GM12878 (cell line): ENCODE results near the gene TTC39B. TPM values are rescaled to one million over a fixed set of nuclear protein-coding genes. Genes with fewer than 3 reads are reported as not detected.

Source experiments
- ATAC-seq: fragments of 200-7000 bp; cut with Tn5 transposase; 3 replicates; pipeline ENCODE4 v1.9.1; 2020; ENCODE audit warnings: mild to moderate bottlenecking, moderate library complexity
- BruUV-seq: library from RNA; stranded (reverse); fragments of 400-500 nt; replicated peaks from 2 replicates; lab custom pipeline; 2021; lab: Mats Ljungman, UMichigan
- CTCF ChIA-PET: fragments of 300-600 bp; sonication (Branson Sonifier 250); formaldehyde crosslinking; extraction: SDS; loops from one replicate; lab custom pipeline; 2021; ENCODE audit warnings: inconsistent platforms; lab: Yijun Ruan, JAX
- POLR2A ChIA-PET: fragments of 350-600 bp; formaldehyde crosslinking; extraction: SDS; loops from one replicate; lab custom pipeline; 2021; ENCODE audit warnings: inconsistent platforms; lab: Charles Lee
- RAD21 ChIA-PET: fragments of 300-600 bp; sonication (Branson Sonifier 250); formaldehyde crosslinking; loops from one replicate; lab custom pipeline; 2023; ENCODE audit warnings: antibody characterized with exemption; ENCODE audit not compliant: unreplicated experiment; lab: Charles Lee
- SMC1A ChIA-PET: fragments of 300-600 bp; sonication (Branson Sonifier 250); formaldehyde crosslinking; loops from one replicate; lab custom pipeline; 2023; ENCODE audit not compliant: unreplicated experiment, uncharacterized antibody; lab: Charles Lee
- DNase-seq: peaks from one replicate; pipeline ENCODE4 v3.0.0-alpha.2; 2011; ENCODE audit warnings: low read depth, low spot score
- FAIRE-seq: peaks from 3 replicates; lab custom pipeline; 2011; peaks lifted over from hg19 to GRCh38; lab: Jason Lieb, UNC
- H2AFZ ChIP-seq: 2 replicates; pipeline ENCODE4 v1.6.0; 2011; ENCODE audit warnings: low read depth, low read length, control low read depth; ENCODE audit not compliant: control insufficient read depth
- H3K27ac ChIP-seq: 2 replicates; pipeline ENCODE4 v1.5.1; 2011; ENCODE audit warnings: control low read depth; ENCODE audit not compliant: control insufficient read depth, insufficient read depth
- H3K27me3 ChIP-seq, 2 experiments: replicated peaks in 1 of 2; 2 replicates each; pipeline versions ENCODE4 v1.6.0 to v1.6.1; 2011; ENCODE audit warnings: low read length in 1 of 2; ENCODE audit not compliant: control insufficient read depth in 2 of 2, insufficient read depth in 2 of 2
- H3K36me3 ChIP-seq, 2 experiments: 2 replicates each; pipeline ENCODE4 v1.5.1; 2011; ENCODE audit warnings: low read length in 1 of 2; ENCODE audit not compliant: control insufficient read depth in 2 of 2, insufficient read depth in 2 of 2
- H3K4me1 ChIP-seq: 2 replicates; pipeline ENCODE4 v1.6.1; 2011; ENCODE audit warnings: mild to moderate bottlenecking, low read length, moderate library complexity, mixed read lengths; ENCODE audit not compliant: control insufficient read depth, insufficient read depth
- H3K4me2 ChIP-seq: 2 replicates; pipeline ENCODE4 v1.6.0; 2011; ENCODE audit warnings: control low read depth; ENCODE audit not compliant: control insufficient read depth, insufficient read depth
- H3K4me3 ChIP-seq: fragments of 200-600 bp; sonication (generic); 2 replicates; pipeline ENCODE4 v1.5.1; 2016
- H3K79me2 ChIP-seq: 2 replicates; pipeline ENCODE4 v1.6.0; 2011; ENCODE audit warnings: low read length; ENCODE audit not compliant: control insufficient read depth, insufficient read depth
- H3K9ac ChIP-seq: 2 replicates; pipeline ENCODE4 v1.8.0; 2011; ENCODE audit warnings: low read length, control low read depth, mixed read lengths; ENCODE audit not compliant: control insufficient read depth, insufficient read depth
- H3K9me3 ChIP-seq: replicated peaks from 3 replicates; pipeline ENCODE4 v1.5.1; 2011; ENCODE audit warnings: mild to moderate bottlenecking, low read length; ENCODE audit not compliant: control insufficient read depth, insufficient read depth
- H4K20me1 ChIP-seq: 2 replicates; pipeline ENCODE4 v1.6.0; 2011; ENCODE audit not compliant: control insufficient read depth, insufficient read depth
- CHD4 ChIP-seq: fragments of 200-600 bp; sonication (generic); IDR thresholded peaks from 2 replicates; pipeline ENCODE4 v1.6.1; 2016; ENCODE audit warnings: mild to moderate bottlenecking
- EP300 ChIP-seq, 2 experiments: fragments of 150-350 bp in 1 of 2; IDR thresholded peaks; 2 replicates each; pipeline ENCODE4 v1.6.1; 2011 to 2012; ENCODE audit warnings: low read depth in 2 of 2, low read length in 2 of 2, borderline replicate concordance in 1 of 2, improper control_type of control experiment in 1 of 2, inconsistent platforms in 1 of 2; ENCODE audit not compliant: control insufficient read depth in 1 of 2
- FOXK2 ChIP-seq: fragments of 450-650 bp; IDR thresholded peaks from 2 replicates; pipeline ENCODE4 v1.6.1; 2017; ENCODE audit warnings: mild to moderate bottlenecking, moderate library complexity
- IKZF2 ChIP-seq, 2 experiments: fragments of 450-650 bp; IDR thresholded peaks; 2 replicates each; pipeline ENCODE4 v1.6.1; 2017; ENCODE audit warnings: mild to moderate bottlenecking in 2 of 2, moderate library complexity in 2 of 2
- PAX8 ChIP-seq: fragments of 450-650 bp; IDR thresholded peaks from 2 replicates; pipeline ENCODE4 v1.6.1; 2017; ENCODE audit warnings: mild to moderate bottlenecking, moderate library complexity
- POLR2A ChIP-seq: IDR thresholded peaks from 2 replicates; pipeline ENCODE4 v1.6.1; 2011; ENCODE audit warnings: low read depth, mild to moderate bottlenecking, low read length
- RAD51 ChIP-seq: fragments of 450-650 bp; IDR thresholded peaks from 2 replicates; pipeline ENCODE4 v1.6.1; 2016; ENCODE audit warnings: moderate library complexity, mild to moderate bottlenecking, inconsistent platforms
- SMAD1 ChIP-seq: fragments of 450-650 bp; IDR thresholded peaks from 2 replicates; pipeline ENCODE4 v1.6.1; 2018; ENCODE audit warnings: mild to moderate bottlenecking, low read depth; ENCODE audit not compliant: partially characterized antibody
- SREBF1 ChIP-seq: IDR thresholded peaks from 2 replicates; pipeline ENCODE4 v1.6.1; 2012; ENCODE audit warnings: mild to moderate bottlenecking, low read length
- SRF ChIP-seq, 2 experiments: IDR thresholded peaks; 2 replicates each; pipeline ENCODE4 v1.6.1; 2011; ENCODE audit warnings: low read depth in 2 of 2, low read length in 2 of 2, mild to moderate bottlenecking in 1 of 2, moderate library complexity in 1 of 2
- YBX1 ChIP-seq: fragments of 450-650 bp; IDR thresholded peaks from 2 replicates; pipeline ENCODE4 v1.6.1; 2016; ENCODE audit warnings: antibody characterized with exemption
- ZNF217 ChIP-seq: fragments of 450-650 bp; IDR thresholded peaks from 2 replicates; pipeline ENCODE4 v1.6.1; 2017; ENCODE audit warnings: antibody characterized with exemption, mild to moderate bottlenecking
- ZNF274 ChIP-seq: IDR thresholded peaks from one replicate; pipeline ENCODE4 v1.8.0; 2011; ENCODE audit not compliant: insufficient read length, insufficient read depth
- ZSCAN29 ChIP-seq: fragments of 450-650 bp; IDR thresholded peaks from 2 replicates; pipeline ENCODE4 v1.6.1; 2017; ENCODE audit warnings: mild to moderate bottlenecking, moderate library complexity
- WGBS: methylation state at CpG from one replicate; pipeline ENCODE4 v1.1.6; 2016; ENCODE audit warnings: low lambda C conversion rate; ENCODE audit not compliant: insufficient replicate concordance, insufficient coverage; ENCODE audit errors: missing lambda C conversion rate; 5-methylcytosine and 5-hydroxymethylcytosine counted together
- in situ Hi-C: fragments of 300-500 bp; cut with MboI; formaldehyde crosslinking; loops from 9 replicates; pipeline ENCODE4 v1.14.3; 2018; ENCODE audit warnings: mixed read lengths
- intact Hi-C: fragments of 100-400 bp; cut with micrococcal nuclease; formaldehyde crosslinking; loops from one replicate; pipeline ENCODE4 v1.14.2; 2022; ENCODE audit not compliant: unreplicated experiment
- polyA plus RNA-seq, 11 experiments: library from polyadenylated mRNA; depleted of rRNA in 4 of 11; unstranded in 6 of 11; stranded (reverse) in 5 of 11; fragments of >200 nt; fragmentation: Nextera tagmentation in 4 of 11; fragmentation: Illumina TruSeq in 1 of 11; extraction: Ambion mirVana in 4 of 11; extraction: Trizol in 1 of 11; gene quantifications; 1 replicate in 1 of 11; 2 replicates in 10 of 11; pipeline versions ENCODE4 v1.2.1 to v1.2.3, GENCODE V29; 2011 to 2016; ENCODE audit warnings: inconsistent platforms in 2 of 11, missing spikeins in 2 of 11, low read depth in 1 of 11
- total RNA-seq, 4 experiments: library from RNA; depleted of rRNA in 3 of 4; stranded (reverse); fragments of >200 nt in 3 of 4; fragmentation: Illumina TruSeq in 1 of 4; extraction: Trizol in 1 of 4; gene quantifications; 2 replicates each; pipeline versions ENCODE4 v1.2.1 to v1.2.3, GENCODE V29; 2013 to 2021
- TF ChIP-seq, protein P1 (sequence below): IDR thresholded peaks from 2 replicates; pipeline ENCODE4 v1.6.1; 2011; ENCODE audit warnings: borderline replicate concordance, low read depth, mild to moderate bottlenecking, moderate library complexity, mixed read lengths, low read length; ENCODE audit not compliant: insufficient read depth; ENCODE audit errors: extremely low read length
- TF ChIP-seq, protein P2 (sequence below): IDR thresholded peaks from 2 replicates; pipeline ENCODE4 v1.6.1; 2012; ENCODE audit warnings: low read depth, low read length, improper control_type of control experiment
- TF ChIP-seq, protein P3 (sequence below): IDR thresholded peaks from 2 replicates; pipeline ENCODE4 v1.6.1; 2012; ENCODE audit warnings: mild to moderate bottlenecking, low read depth, low read length
- TF ChIP-seq, protein P4 (sequence below): IDR thresholded peaks from 2 replicates; pipeline ENCODE4 v1.6.1; 2011; ENCODE audit warnings: borderline replicate concordance, low read depth, mild to moderate bottlenecking, moderate library complexity, low read length; ENCODE audit not compliant: insufficient read depth, poor library complexity, severe bottlenecking

Gene TTC39B
- total and polyA plus RNA-seq, 10 of the 15 experiments (the other 5 are each of a cell fraction or from before 2014, with no cell fraction given) = 0.68 to 2.5 (median 1.5) TPM

DNA sequence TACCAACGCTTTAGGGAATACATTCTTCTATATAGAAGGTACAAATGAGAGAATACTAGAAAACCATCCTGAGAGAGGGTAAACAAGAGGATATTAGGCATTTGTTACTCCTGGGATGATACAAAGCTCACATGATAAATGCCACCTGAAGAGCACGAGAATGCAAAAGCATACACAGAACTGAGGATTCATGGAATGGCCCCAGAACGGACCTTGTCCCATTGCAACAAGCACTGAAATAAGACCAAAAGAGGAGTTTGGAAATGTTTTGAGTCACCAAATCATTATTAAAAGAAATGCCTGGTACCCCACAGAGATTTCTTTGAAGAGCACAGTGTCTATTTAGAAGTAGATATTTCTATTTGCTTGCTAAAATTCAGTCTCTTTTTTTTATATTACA is 173.5 kb downstream of the TTC39B start:
- no TSS peak for BruUV-seq
- H3K4me1 ChIP-seq = no peaks in the 10 kb centered on the region
- H3K36me3 ChIP-seq = no peaks in the 10 kb centered on the region
- no peak for ATAC-seq
- H3K4me3 ChIP-seq = no peak overlapping the region
- no peak overlapping the region for H3K4me2 ChIP-seq
- H3K9ac ChIP-seq = no peak overlapping the region
- no peaks in the 10 kb centered on the region for H3K79me2 ChIP-seq
- in situ Hi-C loops = loop anchor here (25.0 kb wide), 1 partner anchor 671 kb away; no protein-coding TSS in a partner anchor
- CTCF ChIA-PET = interaction anchor here (0.8 to 1.0 kb wide), 2 partner anchors 27 to 31 kb away, joined by 3 read pairs; no protein-coding TSS in a partner anchor
- H3K9me3 ChIP-seq = no peaks in the 10 kb centered on the region
- SMC1A ChIA-PET = no interaction called here
- FAIRE-seq = no peak
- intact Hi-C loops = loop anchor here (10.0 kb wide), 2 partner anchors 289 to 669 kb away; no protein-coding TSS in a partner anchor
- H2AFZ ChIP-seq = no peak overlapping the region
- no peaks in the 10 kb centered on the region for H4K20me1 ChIP-seq
- no peaks in the 10 kb centered on the region for H3K27me3 ChIP-seq
- no peak for DNase-seq
- RAD21 ChIA-PET = no interaction called here
- TF ChIP-seq ZNF274 (no peak), ZSCAN29 (no peak), YBX1 (no peak), SREBF1 (no peak), CHD4 (no peak), POLR2A (no peak), EP300 (IDR thresholded peaks at IDR 0.05; ENCODE audit: borderline replicate concordance in 1 of 2, control insufficient read depth in 1 of 2, low read depth in 2 of 2, low read length in 2 of 2) (no peak), SMAD1 (no peak), SRF (IDR thresholded peaks at IDR 0.05; ENCODE audit: low read depth in 2 of 2, low read length in 2 of 2) (no peak), IKZF2 (IDR thresholded peaks at IDR 0.05) (no peak), ZNF217 (no peak), RAD51 (no peak), FOXK2 (no peak), PAX8 (no peak)
- TF ChIP-seq, protein P1, sequence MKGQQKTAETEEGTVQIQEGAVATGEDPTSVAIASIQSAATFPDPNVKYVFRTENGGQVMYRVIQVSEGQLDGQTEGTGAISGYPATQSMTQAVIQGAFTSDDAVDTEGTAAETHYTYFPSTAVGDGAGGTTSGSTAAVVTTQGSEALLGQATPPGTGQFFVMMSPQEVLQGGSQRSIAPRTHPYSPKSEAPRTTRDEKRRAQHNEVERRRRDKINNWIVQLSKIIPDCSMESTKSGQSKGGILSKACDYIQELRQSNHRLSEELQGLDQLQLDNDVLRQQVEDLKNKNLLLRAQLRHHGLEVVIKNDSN = no peak
- TF ChIP-seq, protein P2, sequence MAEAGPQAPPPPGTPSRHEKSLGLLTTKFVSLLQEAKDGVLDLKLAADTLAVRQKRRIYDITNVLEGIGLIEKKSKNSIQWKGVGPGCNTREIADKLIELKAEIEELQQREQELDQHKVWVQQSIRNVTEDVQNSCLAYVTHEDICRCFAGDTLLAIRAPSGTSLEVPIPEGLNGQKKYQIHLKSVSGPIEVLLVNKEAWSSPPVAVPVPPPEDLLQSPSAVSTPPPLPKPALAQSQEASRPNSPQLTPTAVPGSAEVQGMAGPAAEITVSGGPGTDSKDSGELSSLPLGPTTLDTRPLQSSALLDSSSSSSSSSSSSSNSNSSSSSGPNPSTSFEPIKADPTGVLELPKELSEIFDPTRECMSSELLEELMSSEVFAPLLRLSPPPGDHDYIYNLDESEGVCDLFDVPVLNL = no peak
- TF ChIP-seq, protein P3, sequence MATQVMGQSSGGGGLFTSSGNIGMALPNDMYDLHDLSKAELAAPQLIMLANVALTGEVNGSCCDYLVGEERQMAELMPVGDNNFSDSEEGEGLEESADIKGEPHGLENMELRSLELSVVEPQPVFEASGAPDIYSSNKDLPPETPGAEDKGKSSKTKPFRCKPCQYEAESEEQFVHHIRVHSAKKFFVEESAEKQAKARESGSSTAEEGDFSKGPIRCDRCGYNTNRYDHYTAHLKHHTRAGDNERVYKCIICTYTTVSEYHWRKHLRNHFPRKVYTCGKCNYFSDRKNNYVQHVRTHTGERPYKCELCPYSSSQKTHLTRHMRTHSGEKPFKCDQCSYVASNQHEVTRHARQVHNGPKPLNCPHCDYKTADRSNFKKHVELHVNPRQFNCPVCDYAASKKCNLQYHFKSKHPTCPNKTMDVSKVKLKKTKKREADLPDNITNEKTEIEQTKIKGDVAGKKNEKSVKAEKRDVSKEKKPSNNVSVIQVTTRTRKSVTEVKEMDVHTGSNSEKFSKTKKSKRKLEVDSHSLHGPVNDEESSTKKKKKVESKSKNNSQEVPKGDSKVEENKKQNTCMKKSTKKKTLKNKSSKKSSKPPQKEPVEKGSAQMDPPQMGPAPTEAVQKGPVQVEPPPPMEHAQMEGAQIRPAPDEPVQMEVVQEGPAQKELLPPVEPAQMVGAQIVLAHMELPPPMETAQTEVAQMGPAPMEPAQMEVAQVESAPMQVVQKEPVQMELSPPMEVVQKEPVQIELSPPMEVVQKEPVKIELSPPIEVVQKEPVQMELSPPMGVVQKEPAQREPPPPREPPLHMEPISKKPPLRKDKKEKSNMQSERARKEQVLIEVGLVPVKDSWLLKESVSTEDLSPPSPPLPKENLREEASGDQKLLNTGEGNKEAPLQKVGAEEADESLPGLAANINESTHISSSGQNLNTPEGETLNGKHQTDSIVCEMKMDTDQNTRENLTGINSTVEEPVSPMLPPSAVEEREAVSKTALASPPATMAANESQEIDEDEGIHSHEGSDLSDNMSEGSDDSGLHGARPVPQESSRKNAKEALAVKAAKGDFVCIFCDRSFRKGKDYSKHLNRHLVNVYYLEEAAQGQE = no peak
- TF ChIP-seq, protein P4, sequence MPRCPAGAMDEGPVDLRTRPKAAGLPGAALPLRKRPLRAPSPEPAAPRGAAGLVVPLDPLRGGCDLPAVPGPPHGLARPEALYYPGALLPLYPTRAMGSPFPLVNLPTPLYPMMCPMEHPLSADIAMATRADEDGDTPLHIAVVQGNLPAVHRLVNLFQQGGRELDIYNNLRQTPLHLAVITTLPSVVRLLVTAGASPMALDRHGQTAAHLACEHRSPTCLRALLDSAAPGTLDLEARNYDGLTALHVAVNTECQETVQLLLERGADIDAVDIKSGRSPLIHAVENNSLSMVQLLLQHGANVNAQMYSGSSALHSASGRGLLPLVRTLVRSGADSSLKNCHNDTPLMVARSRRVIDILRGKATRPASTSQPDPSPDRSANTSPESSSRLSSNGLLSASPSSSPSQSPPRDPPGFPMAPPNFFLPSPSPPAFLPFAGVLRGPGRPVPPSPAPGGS = no peak
- POLR2A ChIA-PET = no interaction called here
- WGBS = 19% methylated on average over 3 of the region's 3 CpGs
- no peak overlapping the region for H3K27ac ChIP-seq
